GM23338 (cell line): ENCODE results near the gene MYH14.

Source experiments
- CREB1 ChIP-seq: fragments of 250-450 bp; sonication (Bioruptor Pico); IDR thresholded peaks from 2 replicates; pipeline ENCODE4 v1.5.0; 2020; ENCODE audit warnings: low read depth, mild to moderate bottlenecking, moderate library complexity
- ETS1 ChIP-seq: IDR thresholded peaks from 2 replicates; pipeline ENCODE4 v1.6.1; 2016; ENCODE audit warnings: antibody characterized with exemption
- EZH2 ChIP-seq: fragments of 200-600 bp; sonication (generic); IDR thresholded peaks from one replicate; pipeline ENCODE4 v1.8.0; 2017; ENCODE audit warnings: antibody characterized with exemption, mild to moderate bottlenecking, low read depth; ENCODE audit not compliant: unreplicated experiment
- EZH2phosphoT487 ChIP-seq: fragments of 200-600 bp; sonication (generic); IDR thresholded peaks from one replicate; pipeline ENCODE4 v1.8.1; 2018; ENCODE audit warnings: antibody characterized with exemption; ENCODE audit not compliant: unreplicated experiment
- JUNB ChIP-seq: IDR thresholded peaks from one replicate; pipeline ENCODE4 v1.6.1; 2016; ENCODE audit warnings: antibody characterized with exemption; ENCODE audit not compliant: unreplicated experiment
- NANOG ChIP-seq: IDR thresholded peaks from 2 replicates; pipeline ENCODE4 v1.6.1; 2016; ENCODE audit warnings: antibody characterized with exemption, borderline replicate concordance
- POLR2AphosphoS5 ChIP-seq: IDR thresholded peaks from 2 replicates; pipeline ENCODE4 v1.6.1; 2016; ENCODE audit warnings: antibody characterized with exemption, low read depth
- STAT1 ChIP-seq: IDR thresholded peaks from one replicate; pipeline ENCODE4 v1.6.1; 2016; ENCODE audit warnings: antibody characterized with exemption; ENCODE audit not compliant: unreplicated experiment
- ZNF114 ChIP-seq: fragments of 250-450 bp; sonication (Bioruptor Pico); IDR thresholded peaks from 2 replicates; pipeline ENCODE4 v1.5.0; 2020; ENCODE audit warnings: mild to moderate bottlenecking, moderate library complexity
- TF ChIP-seq, protein P1 (sequence below), 2 experiments: fragments of 200-600 bp in 1 of 2; sonication (generic) in 1 of 2; conservative IDR thresholded peaks; 2 replicates each; pipeline versions ENCODE4 v1.5.1 to v1.6.1; 2016 to 2017; ENCODE audit warnings: antibody characterized with exemption in 2 of 2, low read depth in 2 of 2, mild to moderate bottlenecking in 2 of 2, moderate library complexity in 1 of 2
- TF ChIP-seq, protein P2 (sequence below): IDR thresholded peaks from one replicate; pipeline ENCODE4 v1.6.1; 2018; ENCODE audit warnings: antibody characterized with exemption; ENCODE audit not compliant: unreplicated experiment
- TF ChIP-seq, protein P3 (sequence below): fragments of 250-450 bp; sonication (Bioruptor Pico); IDR thresholded peaks from 2 replicates; pipeline ENCODE4 v1.5.0; 2020; ENCODE audit warnings: mild to moderate bottlenecking, moderate library complexity

- TF ChIP-seq, protein P1, sequence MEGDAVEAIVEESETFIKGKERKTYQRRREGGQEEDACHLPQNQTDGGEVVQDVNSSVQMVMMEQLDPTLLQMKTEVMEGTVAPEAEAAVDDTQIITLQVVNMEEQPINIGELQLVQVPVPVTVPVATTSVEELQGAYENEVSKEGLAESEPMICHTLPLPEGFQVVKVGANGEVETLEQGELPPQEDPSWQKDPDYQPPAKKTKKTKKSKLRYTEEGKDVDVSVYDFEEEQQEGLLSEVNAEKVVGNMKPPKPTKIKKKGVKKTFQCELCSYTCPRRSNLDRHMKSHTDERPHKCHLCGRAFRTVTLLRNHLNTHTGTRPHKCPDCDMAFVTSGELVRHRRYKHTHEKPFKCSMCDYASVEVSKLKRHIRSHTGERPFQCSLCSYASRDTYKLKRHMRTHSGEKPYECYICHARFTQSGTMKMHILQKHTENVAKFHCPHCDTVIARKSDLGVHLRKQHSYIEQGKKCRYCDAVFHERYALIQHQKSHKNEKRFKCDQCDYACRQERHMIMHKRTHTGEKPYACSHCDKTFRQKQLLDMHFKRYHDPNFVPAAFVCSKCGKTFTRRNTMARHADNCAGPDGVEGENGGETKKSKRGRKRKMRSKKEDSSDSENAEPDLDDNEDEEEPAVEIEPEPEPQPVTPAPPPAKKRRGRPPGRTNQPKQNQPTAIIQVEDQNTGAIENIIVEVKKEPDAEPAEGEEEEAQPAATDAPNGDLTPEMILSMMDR (conservative IDR thresholded peaks at IDR 0.05; ENCODE audit: low read depth in 2 of 2): no peak
- TF ChIP-seq CREB1: no peak
- TF ChIP-seq JUNB: no peak
- no peak; the same call in 1 of the 2 replicates for TF ChIP-seq POLR2AphosphoS5
- no peak for TF ChIP-seq EZH2
- TF ChIP-seq, protein P2, sequence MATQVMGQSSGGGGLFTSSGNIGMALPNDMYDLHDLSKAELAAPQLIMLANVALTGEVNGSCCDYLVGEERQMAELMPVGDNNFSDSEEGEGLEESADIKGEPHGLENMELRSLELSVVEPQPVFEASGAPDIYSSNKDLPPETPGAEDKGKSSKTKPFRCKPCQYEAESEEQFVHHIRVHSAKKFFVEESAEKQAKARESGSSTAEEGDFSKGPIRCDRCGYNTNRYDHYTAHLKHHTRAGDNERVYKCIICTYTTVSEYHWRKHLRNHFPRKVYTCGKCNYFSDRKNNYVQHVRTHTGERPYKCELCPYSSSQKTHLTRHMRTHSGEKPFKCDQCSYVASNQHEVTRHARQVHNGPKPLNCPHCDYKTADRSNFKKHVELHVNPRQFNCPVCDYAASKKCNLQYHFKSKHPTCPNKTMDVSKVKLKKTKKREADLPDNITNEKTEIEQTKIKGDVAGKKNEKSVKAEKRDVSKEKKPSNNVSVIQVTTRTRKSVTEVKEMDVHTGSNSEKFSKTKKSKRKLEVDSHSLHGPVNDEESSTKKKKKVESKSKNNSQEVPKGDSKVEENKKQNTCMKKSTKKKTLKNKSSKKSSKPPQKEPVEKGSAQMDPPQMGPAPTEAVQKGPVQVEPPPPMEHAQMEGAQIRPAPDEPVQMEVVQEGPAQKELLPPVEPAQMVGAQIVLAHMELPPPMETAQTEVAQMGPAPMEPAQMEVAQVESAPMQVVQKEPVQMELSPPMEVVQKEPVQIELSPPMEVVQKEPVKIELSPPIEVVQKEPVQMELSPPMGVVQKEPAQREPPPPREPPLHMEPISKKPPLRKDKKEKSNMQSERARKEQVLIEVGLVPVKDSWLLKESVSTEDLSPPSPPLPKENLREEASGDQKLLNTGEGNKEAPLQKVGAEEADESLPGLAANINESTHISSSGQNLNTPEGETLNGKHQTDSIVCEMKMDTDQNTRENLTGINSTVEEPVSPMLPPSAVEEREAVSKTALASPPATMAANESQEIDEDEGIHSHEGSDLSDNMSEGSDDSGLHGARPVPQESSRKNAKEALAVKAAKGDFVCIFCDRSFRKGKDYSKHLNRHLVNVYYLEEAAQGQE: no peak
- TF ChIP-seq NANOG: no peak
- no peak for TF ChIP-seq EZH2phosphoT487
- no peak for TF ChIP-seq ETS1
- TF ChIP-seq ZNF114 (CRISPR knock-in tag): no peak
- no peak for TF ChIP-seq STAT1
- TF ChIP-seq, protein P3, sequence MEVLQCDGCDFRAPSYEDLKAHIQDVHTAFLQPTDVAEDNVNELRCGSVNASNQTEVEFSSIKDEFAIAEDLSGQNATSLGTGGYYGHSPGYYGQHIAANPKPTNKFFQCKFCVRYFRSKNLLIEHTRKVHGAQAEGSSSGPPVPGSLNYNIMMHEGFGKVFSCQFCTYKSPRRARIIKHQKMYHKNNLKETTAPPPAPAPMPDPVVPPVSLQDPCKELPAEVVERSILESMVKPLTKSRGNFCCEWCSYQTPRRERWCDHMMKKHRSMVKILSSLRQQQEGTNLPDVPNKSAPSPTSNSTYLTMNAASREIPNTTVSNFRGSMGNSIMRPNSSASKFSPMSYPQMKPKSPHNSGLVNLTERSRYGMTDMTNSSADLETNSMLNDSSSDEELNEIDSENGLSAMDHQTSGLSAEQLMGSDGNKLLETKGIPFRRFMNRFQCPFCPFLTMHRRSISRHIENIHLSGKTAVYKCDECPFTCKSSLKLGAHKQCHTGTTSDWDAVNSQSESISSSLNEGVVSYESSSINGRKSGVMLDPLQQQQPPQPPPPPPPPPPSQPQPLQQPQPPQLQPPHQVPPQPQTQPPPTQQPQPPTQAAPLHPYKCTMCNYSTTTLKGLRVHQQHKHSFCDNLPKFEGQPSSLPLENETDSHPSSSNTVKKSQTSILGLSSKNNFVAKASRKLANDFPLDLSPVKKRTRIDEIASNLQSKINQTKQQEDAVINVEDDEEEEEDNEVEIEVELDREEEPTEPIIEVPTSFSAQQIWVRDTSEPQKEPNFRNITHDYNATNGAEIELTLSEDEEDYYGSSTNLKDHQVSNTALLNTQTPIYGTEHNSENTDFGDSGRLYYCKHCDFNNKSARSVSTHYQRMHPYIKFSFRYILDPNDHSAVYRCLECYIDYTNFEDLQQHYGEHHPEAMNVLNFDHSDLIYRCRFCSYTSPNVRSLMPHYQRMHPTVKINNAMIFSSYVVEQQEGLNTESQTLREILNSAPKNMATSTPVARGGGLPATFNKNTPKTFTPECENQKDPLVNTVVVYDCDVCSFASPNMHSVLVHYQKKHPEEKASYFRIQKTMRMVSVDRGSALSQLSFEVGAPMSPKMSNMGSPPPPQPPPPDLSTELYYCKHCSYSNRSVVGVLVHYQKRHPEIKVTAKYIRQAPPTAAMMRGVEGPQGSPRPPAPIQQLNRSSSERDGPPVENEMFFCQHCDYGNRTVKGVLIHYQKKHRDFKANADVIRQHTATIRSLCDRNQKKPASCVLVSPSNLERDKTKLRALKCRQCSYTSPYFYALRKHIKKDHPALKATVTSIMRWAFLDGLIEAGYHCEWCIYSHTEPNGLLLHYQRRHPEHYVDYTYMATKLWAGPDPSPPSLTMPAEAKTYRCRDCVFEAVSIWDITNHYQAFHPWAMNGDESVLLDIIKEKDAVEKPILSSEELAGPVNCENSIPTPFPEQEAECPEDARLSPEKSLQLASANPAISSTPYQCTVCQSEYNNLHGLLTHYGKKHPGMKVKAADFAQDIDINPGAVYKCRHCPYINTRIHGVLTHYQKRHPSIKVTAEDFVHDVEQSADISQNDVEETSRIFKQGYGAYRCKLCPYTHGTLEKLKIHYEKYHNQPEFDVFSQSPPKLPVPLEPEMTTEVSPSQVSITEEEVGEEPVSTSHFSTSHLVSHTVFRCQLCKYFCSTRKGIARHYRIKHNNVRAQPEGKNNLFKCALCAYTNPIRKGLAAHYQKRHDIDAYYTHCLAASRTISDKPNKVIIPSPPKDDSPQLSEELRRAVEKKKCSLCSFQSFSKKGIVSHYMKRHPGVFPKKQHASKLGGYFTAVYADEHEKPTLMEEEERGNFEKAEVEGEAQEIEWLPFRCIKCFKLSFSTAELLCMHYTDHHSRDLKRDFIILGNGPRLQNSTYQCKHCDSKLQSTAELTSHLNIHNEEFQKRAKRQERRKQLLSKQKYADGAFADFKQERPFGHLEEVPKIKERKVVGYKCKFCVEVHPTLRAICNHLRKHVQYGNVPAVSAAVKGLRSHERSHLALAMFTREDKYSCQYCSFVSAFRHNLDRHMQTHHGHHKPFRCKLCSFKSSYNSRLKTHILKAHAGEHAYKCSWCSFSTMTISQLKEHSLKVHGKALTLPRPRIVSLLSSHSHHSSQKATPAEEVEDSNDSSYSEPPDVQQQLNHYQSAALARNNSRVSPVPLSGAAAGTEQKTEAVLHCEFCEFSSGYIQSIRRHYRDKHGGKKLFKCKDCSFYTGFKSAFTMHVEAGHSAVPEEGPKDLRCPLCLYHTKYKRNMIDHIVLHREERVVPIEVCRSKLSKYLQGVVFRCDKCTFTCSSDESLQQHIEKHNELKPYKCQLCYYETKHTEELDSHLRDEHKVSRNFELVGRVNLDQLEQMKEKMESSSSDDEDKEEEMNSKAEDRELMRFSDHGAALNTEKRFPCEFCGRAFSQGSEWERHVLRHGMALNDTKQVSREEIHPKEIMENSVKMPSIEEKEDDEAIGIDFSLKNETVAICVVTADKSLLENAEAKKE (CRISPR knock-in tag): no peak
These were observed 122.8 kb downstream of the MYH14 start for GRCh38 chr19:50326101-50326664.
